SHP77 (cell line): ENCODE data around the gene SSC5D.
"Not testable (repeated sequence)": the region's sequence is repeated elsewhere in the genome, so short reads cannot be mapped to it uniquely, and the experiment has no call there.

Source experiments
- DNase-seq, 2 experiments: peaks; one replicate each; lab custom pipeline; 2025; lab: John Stamatoyannopoulos, UW

The SSC5D gene

GRCh38 chr19:55487924-55488687 is at the start of gene SSC5D:
TSS of gene SSC5D (plus strand) at chr19:55488436. CDS start at chr19:55488590, 154 bp downstream.
- DNase-seq: no peak

- no peak for DNase-seq
These were observed 49.2 kb upstream of the SSC5D start for GRCh38 chr19:55439052-55439451.

GRCh38 chr19:55440411-55441105 is 47.7 kb upstream of the SSC5D start:
- no peak for DNase-seq

GRCh38 chr19:55441319-55441691 is 46.9 kb upstream of the SSC5D start:
- DNase-seq: no peak

- no peak for DNase-seq
These were observed 46.4 kb upstream of the SSC5D start for GRCh38 chr19:55441692-55442321.

GRCh38 chr19:55442372-55442961 is 45.8 kb upstream of the SSC5D start:
- DNase-seq: peak in 1 of 2 experiments; percentile 7

- DNase-seq: no peak
These were observed 45.0 kb upstream of the SSC5D start, which contains the start of gene SHISA7 for GRCh38 chr19:55443045-55443823. TSS of gene SHISA7 (minus strand) at chr19:55443300. CDS start at chr19:55442863, 437 bp downstream.

GRCh38 chr19:55443824-55444480 is 44.3 kb upstream of the SSC5D start:
- DNase-seq: no peak

- no peak for DNase-seq
These were observed 43.6 kb upstream of the SSC5D start for GRCh38 chr19:55444646-55445045.

GRCh38 chr19:55446060-55446459 is 42.2 kb upstream of the SSC5D start:
- no peak for DNase-seq

GRCh38 chr19:55447421-55448174 is 40.6 kb upstream of the SSC5D start:
- DNase-seq: peak; percentile 20 to 31

- DNase-seq: not testable (repeated sequence)
These were observed 40.1 kb upstream of the SSC5D start for GRCh38 chr19:55448175-55448490.

- no peak for DNase-seq
These were observed 38.8 kb upstream of the SSC5D start for GRCh38 chr19:55449469-55449868.

- DNase-seq: no peak
These were observed 36.9 kb upstream of the SSC5D start for GRCh38 chr19:55451163-55451964.

GRCh38 chr19:55451965-55452748 is 36.1 kb upstream of the SSC5D start:
- DNase-seq: no peak

GRCh38 chr19:55452749-55453346 is 35.4 kb upstream of the SSC5D start:
- peak; percentile 70 to 85 for DNase-seq

GRCh38 chr19:55453511-55454260 is 34.5 kb upstream of the SSC5D start:
- DNase-seq: no peak

- peak; percentile 64 to 68 for DNase-seq
These were observed 33.4 kb upstream of the SSC5D start for GRCh38 chr19:55454787-55455243.
